Activated B cell treated with CpG ODN at 0.5 μM for 24 hours (primary cell): ENCODE measurements around the gene SPDYE11. TPM values are rescaled to one million over a fixed set of nuclear protein-coding genes. Genes with fewer than 3 reads are reported as not detected.
"Not testable (repeated sequence)": the region's sequence is repeated elsewhere in the genome, so short reads cannot be mapped to it uniquely, and the experiment has no call there.

ENCODE experiments used
- ATAC-seq: fragments of 200-7000 bp; cut with Tn5 transposase; one replicate; pipeline ENCODE4 v1.10.0; 2021; ENCODE audit warnings: low read depth, mild to moderate bottlenecking, moderate library complexity
- CTCF ChIA-PET: fragments of 350-600 bp; sonication (Branson Sonifier 250); formaldehyde crosslinking; loops from one replicate; lab custom pipeline; 2021; ENCODE audit warnings: antibody characterized with exemption; lab: Charles Lee
- POLR2A ChIA-PET: fragments of 350-600 bp; sonication (Branson Sonifier 250); formaldehyde crosslinking; loops from one replicate; lab custom pipeline; 2021; ENCODE audit warnings: antibody characterized with exemption; lab: Charles Lee
- DNase-seq: peaks from one replicate; pipeline ENCODE4 v3.0.0; 2022
- H3K27ac Mint-ChIP-seq: one replicate; pipeline ENCODE4 v1.8.0; 2020; ENCODE audit warnings: mixed read lengths
- H3K27me3 Mint-ChIP-seq: one replicate; pipeline ENCODE4 v1.8.0; 2021; ENCODE audit warnings: mixed read lengths
- H3K36me3 Mint-ChIP-seq: one replicate; pipeline ENCODE4 v1.8.0; 2021; ENCODE audit warnings: low read depth, mixed read lengths
- H3K4me1 Mint-ChIP-seq: one replicate; pipeline ENCODE4 v1.8.0; 2021; ENCODE audit warnings: mixed read lengths
- H3K4me3 Mint-ChIP-seq: one replicate; pipeline ENCODE4 v1.8.0; 2020; ENCODE audit warnings: mild to moderate bottlenecking, mixed read lengths
- H3K9me3 Mint-ChIP-seq: one replicate; pipeline ENCODE4 v1.8.0; 2020; ENCODE audit warnings: mixed read lengths
- intact Hi-C: fragments of 100-400 bp; cut with micrococcal nuclease; formaldehyde crosslinking; loops from one replicate; pipeline ENCODE4 v1.15.1; 2024
- total RNA-seq: library from RNA; stranded (reverse); gene quantifications from 2 replicates; pipeline ENCODE4 v1.2.3, GENCODE V29; 2022

SPDYE11 gene
- not detected in 2 replicates for total RNA-seq

GRCh38 chr7:73057811-73058210 is at the start of gene SPDYE11:
TSS of gene SPDYE11 (minus strand) at chr7:73057911. CDS start at chr7:73056111, 1,800 bp downstream.
- H3K9me3 Mint-ChIP-seq, CTCF ChIA-PET, intact Hi-C loops, H3K27ac Mint-ChIP-seq, ATAC-seq, H3K4me3 Mint-ChIP-seq, H3K4me1 Mint-ChIP-seq, POLR2A ChIA-PET, DNase-seq, H3K36me3 Mint-ChIP-seq, H3K27me3 Mint-ChIP-seq: not testable (repeated sequence)

- POLR2A ChIA-PET, H3K27me3 Mint-ChIP-seq, H3K4me3 Mint-ChIP-seq, CTCF ChIA-PET, H3K27ac Mint-ChIP-seq, intact Hi-C loops, H3K4me1 Mint-ChIP-seq, DNase-seq, H3K36me3 Mint-ChIP-seq, H3K9me3 Mint-ChIP-seq, ATAC-seq: not testable (repeated sequence)
Observed at GRCh38 chr7:73085938-73086337, 28.2 kb upstream of the SPDYE11 start, which contains the start of gene SPDYE9. TSS of gene SPDYE9 (minus strand) at chr7:73086038. CDS start at chr7:73084238, 1,800 bp downstream.

GRCh38 chr7:73029666-73030065 is 28.0 kb downstream of the SPDYE11 start, which contains the start of gene SPDYE8:
TSS of gene SPDYE8 (minus strand) at chr7:73029766. CDS start at chr7:73027966, 1,800 bp downstream.
- H3K27me3 Mint-ChIP-seq, H3K36me3 Mint-ChIP-seq, POLR2A ChIA-PET: not testable (repeated sequence)

GRCh38 chr7:73006491-73006890 is 51.2 kb downstream of the SPDYE11 start:
- H3K4me1 Mint-ChIP-seq, H3K27ac Mint-ChIP-seq, H3K9me3 Mint-ChIP-seq, POLR2A ChIA-PET, DNase-seq, ATAC-seq, intact Hi-C loops, H3K27me3 Mint-ChIP-seq, CTCF ChIA-PET, H3K36me3 Mint-ChIP-seq, H3K4me3 Mint-ChIP-seq: not testable (repeated sequence)

More at GRCh38 chr7:73029666-73030065, 28.0 kb downstream of the SPDYE11 start, which contains the start of gene SPDYE8:
- H3K4me1 Mint-ChIP-seq, CTCF ChIA-PET, DNase-seq, H3K4me3 Mint-ChIP-seq, H3K27ac Mint-ChIP-seq, H3K9me3 Mint-ChIP-seq, intact Hi-C loops, ATAC-seq: not testable (repeated sequence)

GRCh38 chr7:73005693-73006447 is 51.8 kb downstream of the SPDYE11 start:
- POLR2A ChIA-PET, intact Hi-C loops, CTCF ChIA-PET, H3K36me3 Mint-ChIP-seq, H3K4me1 Mint-ChIP-seq, H3K9me3 Mint-ChIP-seq, H3K27me3 Mint-ChIP-seq: not testable (repeated sequence)
- Mint-ChIP-seq H3K27ac (peak overlapping the region; percentile 98), H3K4me3 (peak overlapping the region; percentile 94)
- DNase-seq, result peak; percentile 85
- ATAC-seq, result peak; percentile 85

GRCh38 chr7:73005356-73005692 is 52.4 kb downstream of the SPDYE11 start:
- ATAC-seq, result peak; percentile 83
- peak; percentile 80 for DNase-seq
- Mint-ChIP-seq H3K27ac (peak overlapping the region; percentile 98), H3K4me3 (peak overlapping the region; percentile 94)
- intact Hi-C loops, H3K36me3 Mint-ChIP-seq, H3K4me1 Mint-ChIP-seq, POLR2A ChIA-PET, H3K9me3 Mint-ChIP-seq, CTCF ChIA-PET, H3K27me3 Mint-ChIP-seq: not testable (repeated sequence)

- H3K4me1 Mint-ChIP-seq, DNase-seq, CTCF ChIA-PET, H3K9me3 Mint-ChIP-seq, POLR2A ChIA-PET, H3K36me3 Mint-ChIP-seq, intact Hi-C loops, ATAC-seq, H3K4me3 Mint-ChIP-seq, H3K27ac Mint-ChIP-seq, H3K27me3 Mint-ChIP-seq: not testable (repeated sequence)
Observed at GRCh38 chr7:72997887-72998468, 59.7 kb downstream of the SPDYE11 start.

Other genes starting within 250 kb of the SPDYE11 start
- 7.2 and 8.6 TPM in 2 replicates for gene TYW1B, start 229.7 kb downstream of the SPDYE11 start, total RNA-seq
- 42.6 and 46.7 TPM in 2 replicates for gene POM121, start 132.8 kb downstream of the SPDYE11 start, total RNA-seq
- gene TRIM74, start 88.4 kb downstream of the SPDYE11 start, total RNA-seq, result 0.51 and 0.86 TPM in 2 replicates
- gene SPDYE8, start 28.1 kb downstream of the SPDYE11 start, total RNA-seq, result not detected in 2 replicates
- not detected in 2 replicates for gene SPDYE9, start 28.1 kb upstream of the SPDYE11 start, total RNA-seq